Raji (cell line): Measurements from ENCODE around the gene POU2AF1.

ENCODE experiments used
- POLR2A ChIP-seq: IDR thresholded peaks from 2 replicates; pipeline ENCODE4 v1.6.1; 2011; ENCODE audit warnings: low read depth, low read length, control low read depth; ENCODE audit not compliant: insufficient read depth

The POU2AF1 gene

GRCh38 chr11:111331711-111332479, 47.2 kb downstream of the POU2AF1 start:
- TF ChIP-seq POLR2A, result no peak

GRCh38 chr11:111330234-111330893, 48.7 kb downstream of the POU2AF1 start:
- TF ChIP-seq POLR2A, result no peak

GRCh38 chr11:111329306-111330204, 49.5 kb downstream of the POU2AF1 start:
- TF ChIP-seq POLR2A, result no peak

GRCh38 chr11:111327908-111328624, 51.0 kb downstream of the POU2AF1 start:
- no peak for TF ChIP-seq POLR2A

DNA sequence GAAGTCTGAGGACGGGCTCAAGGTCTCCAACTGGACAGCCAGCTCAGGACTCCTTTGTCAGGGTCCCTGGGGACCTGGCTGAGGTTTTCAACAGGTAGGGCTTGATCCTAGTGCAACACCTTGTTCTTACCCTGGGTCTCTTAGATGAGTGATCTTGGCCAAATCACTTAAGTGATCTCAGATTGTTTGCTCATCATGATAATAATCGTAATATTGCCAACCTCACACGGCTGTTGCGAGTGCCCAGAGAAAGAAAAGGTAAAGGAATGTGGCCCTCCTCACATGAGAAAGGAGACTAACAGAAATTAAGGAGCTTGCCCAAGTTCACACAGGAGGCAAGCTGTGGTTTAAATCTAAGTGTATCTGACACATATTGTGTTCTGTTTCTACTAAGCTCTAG, 52.3 kb downstream of the POU2AF1 start:
- no peak for TF ChIP-seq POLR2A

GRCh38 chr11:111325259-111325658, 53.8 kb downstream of the POU2AF1 start:
- TF ChIP-seq POLR2A, result no peak

- no peak for TF ChIP-seq POLR2A
Measured at GRCh38 chr11:111324277-111324720, 54.8 kb downstream of the POU2AF1 start.

DNA sequence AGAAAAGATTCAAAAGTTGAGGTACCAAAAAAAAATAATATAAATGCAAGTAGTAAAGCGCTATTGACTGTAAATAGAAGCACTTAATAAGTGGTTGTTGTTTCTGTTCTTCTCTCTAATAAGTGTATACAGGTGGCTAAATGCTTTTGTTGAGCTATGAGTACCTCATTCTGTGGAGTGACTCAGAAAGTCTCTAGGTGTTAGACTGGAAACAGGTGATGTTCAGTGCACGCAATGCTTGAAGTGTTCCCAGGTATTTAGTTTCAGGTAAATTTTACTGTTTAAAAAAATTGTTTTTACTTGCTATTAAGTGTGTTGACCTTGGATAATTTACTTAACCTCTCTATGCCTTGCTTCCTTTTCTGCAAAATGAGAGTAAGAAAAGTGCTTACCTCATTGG, 56.5 kb downstream of the POU2AF1 start:
- no peak for TF ChIP-seq POLR2A

GRCh38 chr11:111320728-111321568, 58.1 kb downstream of the POU2AF1 start:
- TF ChIP-seq POLR2A, result no peak

- TF ChIP-seq POLR2A, result no peak
Measured at GRCh38 chr11:111319296-111319695, 59.8 kb downstream of the POU2AF1 start.

DNA sequence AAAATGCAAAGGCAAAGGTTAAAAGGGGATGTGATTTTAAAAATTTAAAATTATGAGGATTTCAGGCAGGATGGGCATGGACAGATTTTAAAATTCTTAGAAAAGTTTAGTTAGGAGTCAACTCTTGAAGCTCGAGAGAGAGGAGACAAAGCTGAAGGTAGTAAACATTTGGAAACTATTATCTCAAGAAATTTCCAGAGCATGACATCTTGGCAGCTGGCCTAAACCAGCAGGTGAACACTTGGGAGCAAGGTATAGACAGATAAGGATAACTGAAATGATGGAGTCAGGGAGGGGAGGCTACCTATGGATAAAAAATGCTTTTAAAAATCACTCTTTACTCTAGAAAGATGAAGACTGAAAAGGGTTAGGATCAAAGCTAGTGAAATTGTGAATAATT, 67.0 kb downstream of the POU2AF1 start:
- no peak for TF ChIP-seq POLR2A

GRCh38 chr11:111310723-111311122, 68.4 kb downstream of the POU2AF1 start:
- no peak for TF ChIP-seq POLR2A

DNA sequence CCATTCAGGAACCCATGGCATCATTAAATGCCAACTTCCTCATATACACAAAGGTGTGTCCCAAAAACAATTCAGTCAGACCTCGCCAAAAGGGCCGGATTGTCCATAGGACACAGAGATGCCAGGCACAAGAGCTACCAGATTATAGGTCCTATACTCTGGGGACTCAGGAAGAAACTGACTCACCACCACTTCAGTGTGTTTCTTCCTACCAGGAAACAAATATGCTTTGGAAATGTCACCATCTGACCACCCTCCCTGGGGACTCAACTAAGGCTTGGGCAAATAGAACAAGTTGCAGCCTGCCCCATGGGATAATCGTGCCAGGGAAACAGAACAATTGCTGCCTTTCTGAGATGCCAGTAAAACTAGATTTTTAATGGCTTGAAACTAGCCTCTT, 69.0 kb downstream of the POU2AF1 start:
- TF ChIP-seq POLR2A, result no peak
